ENCODE data around the gene PLXNA4. TPM values are rescaled to one million over a fixed set of nuclear protein-coding genes. Genes with fewer than 3 reads are reported as not detected.

Gene PLXNA4
- total and polyA plus RNA-seq, 4 donors, result 0.63 to 4.6 (median 2.1) TPM

GRCh38 chr7:132084776-132085388, 491.4 kb downstream of the PLXNA4 start:
- no peak for ATAC-seq (ENCODE audit: insufficient read depth, low FRiP score)
- H3K4me1 ChIP-seq (ENCODE audit: control insufficient read depth in 5 of 5, insufficient read depth in 5 of 5, low read length in 5 of 5), result peaks cover 0 to 12% (median 0%) of the 10 kb centered on the region in 5 donors
- no peak for TF ChIP-seq CTCF (IDR thresholded peaks at IDR 0.05; ENCODE audit: control extremely low read depth, extremely low read depth)
- no peak overlapping the region for H3K9ac ChIP-seq (ENCODE audit: insufficient read depth in 1 of 2, low read length in 2 of 2)
- H3K9me3 ChIP-seq (ENCODE audit: control insufficient read depth in 4 of 4, insufficient read depth in 3 of 4, low read length in 3 of 4), result peaks cover 0 to 2% (median 0%) of the 10 kb centered on the region in 4 donors
- no peak overlapping the region for H3K4me3 ChIP-seq
- 75 to 80% methylated on average over 8 of the region's 8 CpGs for WGBS, 2 donors
- no peak for DNase-seq
- no peaks in the 10 kb centered on the region for H3K36me3 ChIP-seq (ENCODE audit: control insufficient read depth in 4 of 4, insufficient read depth in 4 of 4, low read length in 4 of 4)
- no peaks in the 10 kb centered on the region for H3K27me3 ChIP-seq (ENCODE audit: control insufficient read depth in 3 of 3, insufficient read depth in 3 of 3, low read length in 2 of 3)
- H3K27ac ChIP-seq (ENCODE audit: low read depth in 1 of 2, low read length in 1 of 2), result no peak overlapping the region

- H3K27me3 ChIP-seq (ENCODE audit: control insufficient read depth in 3 of 3, insufficient read depth in 3 of 3, low read length in 2 of 3), result no peaks in the 10 kb centered on the region
- TF ChIP-seq CTCF (IDR thresholded peaks at IDR 0.05; ENCODE audit: control extremely low read depth, extremely low read depth), result no peak
- ATAC-seq (ENCODE audit: insufficient read depth, low FRiP score), result no peak
- no peak overlapping the region for H3K9ac ChIP-seq (ENCODE audit: insufficient read depth in 1 of 2, low read length in 2 of 2)
- no peak overlapping the region for H3K4me3 ChIP-seq
- no peak overlapping the region for H3K27ac ChIP-seq (ENCODE audit: low read depth in 1 of 2, low read length in 1 of 2)
- no peak for DNase-seq
- H3K4me1 ChIP-seq (ENCODE audit: control insufficient read depth in 5 of 5, insufficient read depth in 5 of 5, low read length in 5 of 5), result peaks cover 0 to 21% (median 0%) of the 10 kb centered on the region in 5 donors
- peaks cover 0 to 2% (median 0%) of the 10 kb centered on the region in 4 donors for H3K9me3 ChIP-seq (ENCODE audit: control insufficient read depth in 4 of 4, insufficient read depth in 3 of 4, low read length in 3 of 4)
- 83 to 85% methylated on average over 8 of the region's 8 CpGs for WGBS, 2 donors
- no peaks in the 10 kb centered on the region for H3K36me3 ChIP-seq (ENCODE audit: control insufficient read depth in 4 of 4, insufficient read depth in 4 of 4, low read length in 4 of 4)
Measured at GRCh38 chr7:132083537-132084123, 492.6 kb downstream of the PLXNA4 start.

GRCh38 chr7:132083126-132083525, 493.1 kb downstream of the PLXNA4 start:
- H3K9ac ChIP-seq (ENCODE audit: insufficient read depth in 1 of 2, low read length in 2 of 2), result no peak overlapping the region
- WGBS, 2 donors, result 80 to 83% methylated on average over 10 of the region's 10 CpGs
- TF ChIP-seq CTCF (IDR thresholded peaks at IDR 0.05; ENCODE audit: control extremely low read depth, extremely low read depth), result no peak
- peaks cover 0 to 2% (median 0%) of the 10 kb centered on the region in 4 donors for H3K9me3 ChIP-seq (ENCODE audit: control insufficient read depth in 4 of 4, insufficient read depth in 3 of 4, low read length in 3 of 4)
- no peaks in the 10 kb centered on the region for H3K36me3 ChIP-seq (ENCODE audit: control insufficient read depth in 4 of 4, insufficient read depth in 4 of 4, low read length in 4 of 4)
- H3K4me3 ChIP-seq, result no peak overlapping the region
- no peak overlapping the region for H3K27ac ChIP-seq (ENCODE audit: low read depth in 1 of 2, low read length in 1 of 2)
- no peaks in the 10 kb centered on the region for H3K27me3 ChIP-seq (ENCODE audit: control insufficient read depth in 3 of 3, insufficient read depth in 3 of 3, low read length in 2 of 3)
- H3K4me1 ChIP-seq (ENCODE audit: control insufficient read depth in 5 of 5, insufficient read depth in 5 of 5, low read length in 5 of 5), result peaks cover 0 to 26% (median 4%) of the 10 kb centered on the region in 5 donors
- DNase-seq (no peak), ATAC-seq (ENCODE audit: insufficient read depth, low FRiP score) (no peak)
